ENCODE data around the gene ANKFY1.
A peak's percentile ranks its signal among the peaks of the same experiment; 100 is the strongest.

ANKFY1 gene, protein sequence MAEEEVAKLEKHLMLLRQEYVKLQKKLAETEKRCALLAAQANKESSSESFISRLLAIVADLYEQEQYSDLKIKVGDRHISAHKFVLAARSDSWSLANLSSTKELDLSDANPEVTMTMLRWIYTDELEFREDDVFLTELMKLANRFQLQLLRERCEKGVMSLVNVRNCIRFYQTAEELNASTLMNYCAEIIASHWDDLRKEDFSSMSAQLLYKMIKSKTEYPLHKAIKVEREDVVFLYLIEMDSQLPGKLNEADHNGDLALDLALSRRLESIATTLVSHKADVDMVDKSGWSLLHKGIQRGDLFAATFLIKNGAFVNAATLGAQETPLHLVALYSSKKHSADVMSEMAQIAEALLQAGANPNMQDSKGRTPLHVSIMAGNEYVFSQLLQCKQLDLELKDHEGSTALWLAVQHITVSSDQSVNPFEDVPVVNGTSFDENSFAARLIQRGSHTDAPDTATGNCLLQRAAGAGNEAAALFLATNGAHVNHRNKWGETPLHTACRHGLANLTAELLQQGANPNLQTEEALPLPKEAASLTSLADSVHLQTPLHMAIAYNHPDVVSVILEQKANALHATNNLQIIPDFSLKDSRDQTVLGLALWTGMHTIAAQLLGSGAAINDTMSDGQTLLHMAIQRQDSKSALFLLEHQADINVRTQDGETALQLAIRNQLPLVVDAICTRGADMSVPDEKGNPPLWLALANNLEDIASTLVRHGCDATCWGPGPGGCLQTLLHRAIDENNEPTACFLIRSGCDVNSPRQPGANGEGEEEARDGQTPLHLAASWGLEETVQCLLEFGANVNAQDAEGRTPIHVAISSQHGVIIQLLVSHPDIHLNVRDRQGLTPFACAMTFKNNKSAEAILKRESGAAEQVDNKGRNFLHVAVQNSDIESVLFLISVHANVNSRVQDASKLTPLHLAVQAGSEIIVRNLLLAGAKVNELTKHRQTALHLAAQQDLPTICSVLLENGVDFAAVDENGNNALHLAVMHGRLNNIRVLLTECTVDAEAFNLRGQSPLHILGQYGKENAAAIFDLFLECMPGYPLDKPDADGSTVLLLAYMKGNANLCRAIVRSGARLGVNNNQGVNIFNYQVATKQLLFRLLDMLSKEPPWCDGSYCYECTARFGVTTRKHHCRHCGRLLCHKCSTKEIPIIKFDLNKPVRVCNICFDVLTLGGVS

DNA sequence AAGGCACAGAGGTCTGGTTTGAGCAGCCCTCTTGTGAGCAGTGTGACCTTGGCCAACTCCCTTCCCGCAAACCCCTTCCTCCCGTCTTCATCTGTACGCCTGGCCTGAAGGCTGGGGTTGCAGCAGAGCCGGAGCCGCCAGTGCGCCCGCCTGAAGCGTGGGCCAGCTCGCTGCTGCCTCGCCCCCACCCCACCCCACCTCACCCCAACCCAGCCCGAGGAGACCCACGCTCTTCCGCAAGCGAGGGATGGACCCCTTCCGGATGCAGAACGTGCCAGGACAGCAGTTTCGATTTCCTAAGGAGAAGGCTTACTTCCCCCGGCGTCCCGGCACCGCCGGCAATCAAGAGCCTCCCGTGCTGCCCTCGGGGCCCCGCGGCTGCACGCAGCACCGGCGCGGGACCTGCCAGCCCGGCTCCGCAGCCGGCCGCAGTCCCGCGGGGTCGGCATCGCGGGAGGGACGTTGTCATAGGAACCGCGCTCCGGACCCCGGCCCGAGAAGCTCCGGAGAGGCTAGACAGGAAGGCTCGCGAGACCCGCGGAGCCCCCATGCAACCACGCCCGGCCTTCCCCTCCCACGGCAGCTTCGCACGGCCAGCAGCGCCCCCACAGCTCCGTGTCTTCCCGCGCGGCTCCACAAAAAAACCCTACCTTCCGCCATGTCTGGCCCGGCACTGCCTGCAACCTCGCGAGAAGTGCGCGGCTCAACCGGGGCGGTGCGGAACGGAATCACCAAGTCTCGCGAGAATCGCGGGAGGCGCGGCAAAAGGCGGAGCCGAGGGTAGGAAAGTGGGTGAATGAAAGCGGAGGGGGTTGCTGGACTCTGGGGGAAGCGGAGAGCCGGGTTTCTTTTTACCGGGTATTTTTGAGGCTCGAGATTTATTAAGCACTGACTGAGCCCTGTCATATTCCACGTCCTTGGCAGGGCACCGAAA, at the start of gene ANKFY1:
ANKFY1 (minus strand) TSS at position 698 of the 934 bp plus-strand sequence; CDS start at position 660, 38 bp downstream.
- ATAC-seq = peak; percentile 97
- Mint-ChIP-seq H3K36me3 (peaks cover 27% of the 10 kb centered on the region), H3K4me1 (peaks cover 43% of the 10 kb centered on the region), H3K27ac (peak within 1 kb of the TSS; percentile 98), H3K9me3 (peaks cover 4% of the 10 kb centered on the region), H3K4me3 (peak within 1 kb of the TSS; percentile 95)
- DNase-seq (ENCODE audit: low spot score in 2 of 2) = peak; percentile 99

DNA sequence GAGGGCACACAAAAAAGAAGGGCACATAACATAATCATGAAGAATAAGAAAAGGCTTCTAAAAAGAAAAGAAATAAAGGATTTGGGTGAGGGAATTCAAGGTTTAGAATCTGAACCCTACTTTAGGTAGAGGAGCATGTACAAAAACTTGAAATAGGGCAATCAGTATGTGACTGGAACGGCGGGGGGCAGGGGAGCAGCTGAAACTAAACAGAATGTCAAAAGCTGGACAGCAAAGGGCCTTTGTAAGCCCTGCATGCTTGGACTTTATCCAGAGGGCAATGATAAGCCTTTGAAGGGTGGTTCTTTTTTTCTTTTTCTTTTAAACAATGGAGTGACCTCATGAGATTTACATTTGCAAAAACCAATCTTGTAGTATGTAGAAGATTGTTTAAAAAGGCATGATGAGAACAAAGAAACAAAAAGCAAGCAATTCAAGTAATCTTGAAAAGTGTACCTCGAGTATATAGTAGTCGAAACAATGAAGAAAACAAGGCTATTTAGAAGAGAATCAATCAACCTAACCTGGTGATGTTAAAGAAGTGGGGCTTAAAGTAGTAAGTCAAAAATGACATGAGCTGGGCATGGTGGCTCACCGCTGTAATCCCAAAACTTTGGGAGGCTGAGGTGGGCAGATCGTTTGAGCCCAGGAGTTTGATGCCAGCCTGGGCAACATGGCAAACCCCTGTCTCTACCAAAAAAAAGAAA, 46.7 kb upstream of the ANKFY1 start:
- ATAC-seq (no peak), DNase-seq (ENCODE audit: low spot score in 2 of 2) (no peak)
- Mint-ChIP-seq H3K4me1 (peaks cover 66% of the 10 kb centered on the region), H3K9me3 (no peaks in the 10 kb centered on the region), H3K36me3 (peaks cover 14% of the 10 kb centered on the region), H3K4me3 (no peak overlapping the region), H3K27ac (peak overlapping the region; percentile 77)

DNA sequence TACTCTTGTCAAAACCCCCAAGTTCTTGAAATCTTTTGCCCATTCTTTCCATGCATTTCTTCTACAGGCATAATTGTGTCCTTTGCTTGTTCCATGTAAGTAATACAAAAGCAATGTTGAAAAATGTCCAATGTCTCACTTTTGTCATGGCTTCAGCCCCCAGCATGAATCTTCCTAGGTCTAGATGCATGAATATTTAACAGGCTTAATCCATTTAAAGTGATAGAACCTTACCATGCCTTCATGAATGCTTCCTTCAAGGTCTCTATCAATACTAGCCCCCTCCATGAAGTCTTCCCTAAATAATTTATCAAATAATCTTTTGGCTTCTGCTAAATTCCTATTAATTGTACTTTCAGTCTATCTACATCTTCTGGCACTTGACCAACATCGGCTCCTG, 46.1 kb upstream of the ANKFY1 start:
- Mint-ChIP-seq H3K27ac (peak overlapping the region; percentile 77), H3K4me3 (no peak overlapping the region), H3K9me3 (no peaks in the 10 kb centered on the region), H3K36me3 (peaks cover 20% of the 10 kb centered on the region), H3K4me1 (peaks cover 68% of the 10 kb centered on the region)
- no peak for ATAC-seq
- no peak for DNase-seq (ENCODE audit: low spot score in 2 of 2)

DNA sequence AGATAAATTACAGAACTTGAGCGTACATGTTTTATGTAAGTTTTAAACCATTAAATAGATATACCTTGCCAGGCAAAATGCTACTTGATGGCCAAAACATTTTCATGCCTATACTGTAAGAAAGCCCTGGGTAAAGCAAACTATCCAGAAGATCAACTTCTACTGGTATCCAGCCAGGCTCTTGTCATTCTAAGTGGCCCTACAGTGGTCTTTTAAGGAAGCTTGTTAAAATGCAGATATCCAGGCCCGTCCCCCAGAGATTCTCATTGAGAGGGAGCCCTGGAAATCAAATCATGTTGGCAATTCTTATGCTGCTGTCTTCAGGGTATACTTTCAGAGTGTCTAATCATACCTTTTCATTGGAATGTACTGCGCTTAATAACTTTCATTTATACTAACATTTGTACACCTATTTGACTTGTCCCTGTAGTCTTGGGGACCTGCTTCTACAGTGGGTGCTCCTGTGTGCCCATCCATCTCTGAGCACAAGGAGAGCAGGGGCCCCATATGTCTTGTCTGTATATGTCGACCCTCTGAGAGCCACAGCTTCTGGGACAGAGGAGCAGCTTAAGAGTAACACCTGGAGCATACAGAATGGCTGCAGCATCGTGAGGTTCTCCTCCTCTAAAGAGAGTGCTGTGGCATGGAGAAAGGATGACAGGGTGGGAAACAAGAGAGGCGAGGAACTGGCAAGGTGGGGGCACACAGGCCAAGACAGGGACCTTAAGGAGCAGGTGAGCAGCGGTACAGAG, 43.6 kb upstream of the ANKFY1 start:
- no peak for ATAC-seq
- Mint-ChIP-seq H3K27ac (peak overlapping the region; percentile 56), H3K4me3 (no peak overlapping the region), H3K36me3 (peaks cover 41% of the 10 kb centered on the region), H3K9me3 (no peaks in the 10 kb centered on the region), H3K4me1 (peaks cover 43% of the 10 kb centered on the region)
- DNase-seq (ENCODE audit: low spot score in 2 of 2) = no peak

DNA sequence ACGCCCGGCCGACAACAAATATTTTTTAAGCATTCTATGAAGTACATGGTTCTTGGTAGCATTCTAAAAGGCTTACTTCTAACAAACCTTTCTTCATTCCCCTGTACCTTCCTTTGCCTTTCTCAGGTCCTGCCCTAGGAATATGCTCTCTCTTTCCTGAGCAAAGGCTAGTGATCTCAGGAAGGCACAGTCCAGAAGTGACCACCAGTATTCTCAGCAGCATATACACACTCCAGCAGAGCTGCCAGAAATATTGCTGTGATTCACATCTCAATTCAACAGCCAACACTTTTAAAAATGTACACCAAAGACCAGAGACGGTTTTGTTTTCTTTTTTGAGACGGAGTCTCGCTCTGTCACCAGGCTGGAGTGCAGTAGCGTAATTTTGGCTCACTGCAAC, 41.4 kb upstream of the ANKFY1 start:
- H3K4me1 Mint-ChIP-seq = peaks cover 34% of the 10 kb centered on the region
- no peak for DNase-seq (ENCODE audit: low spot score in 2 of 2)
- H3K27ac Mint-ChIP-seq = no peak overlapping the region
- no peak for ATAC-seq
- H3K4me3 Mint-ChIP-seq = no peak overlapping the region
- peaks cover 60% of the 10 kb centered on the region for H3K36me3 Mint-ChIP-seq
- no peaks in the 10 kb centered on the region for H3K9me3 Mint-ChIP-seq

DNA sequence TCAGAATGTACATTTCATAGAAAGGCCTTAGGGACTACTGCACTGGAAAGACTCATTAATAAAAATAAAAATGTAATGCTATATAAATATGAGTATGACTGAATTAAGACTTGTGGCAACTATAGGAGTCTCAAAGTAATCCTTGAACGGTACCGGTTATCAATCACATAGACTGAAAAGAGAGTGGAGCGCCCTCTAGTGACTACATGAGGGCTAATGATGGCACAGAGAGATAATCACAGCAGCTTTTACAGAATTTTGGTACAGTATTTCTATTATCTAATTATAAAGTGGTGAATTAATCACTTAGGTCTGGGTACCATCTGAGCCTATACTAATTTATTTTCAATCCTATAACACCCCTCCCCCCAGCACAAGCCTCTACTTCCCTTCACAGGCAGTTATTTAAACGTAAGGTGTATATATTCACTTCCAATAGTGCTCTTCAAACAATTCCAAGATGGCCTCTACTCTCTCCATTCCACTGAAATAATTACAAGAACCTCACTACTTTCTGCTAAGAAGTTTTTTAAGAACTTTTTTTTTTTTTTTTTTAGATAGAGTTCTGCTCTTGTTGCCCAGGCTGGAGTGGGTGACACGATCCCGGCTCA, 40.7 kb upstream of the ANKFY1 start:
- Mint-ChIP-seq H3K4me3 (no peak overlapping the region), H3K27ac (no peak overlapping the region), H3K36me3 (peaks cover 65% of the 10 kb centered on the region), H3K4me1 (peaks cover 27% of the 10 kb centered on the region), H3K9me3 (no peaks in the 10 kb centered on the region)
- peak; percentile 40 to 67 for DNase-seq (ENCODE audit: low spot score in 2 of 2)
- peak; percentile 89 for ATAC-seq

DNA sequence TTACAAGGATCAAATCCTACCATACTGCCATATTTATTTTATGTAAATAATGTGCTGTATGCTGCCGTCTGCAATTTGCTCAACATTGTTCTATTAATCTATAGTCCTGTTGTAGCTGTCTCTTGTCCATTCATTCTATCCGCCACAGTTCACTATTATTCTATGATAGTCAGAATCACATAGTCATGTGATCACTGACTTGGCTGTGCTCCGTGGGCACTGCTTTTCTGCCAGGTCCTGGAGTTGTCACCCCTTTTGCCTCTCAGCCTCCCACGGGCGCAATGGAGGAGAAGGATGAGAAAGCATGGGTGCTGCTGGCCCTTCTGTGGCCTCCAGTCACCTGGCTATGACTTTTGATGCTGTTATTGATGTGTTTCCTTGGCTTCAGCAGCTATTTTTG, 37.3 kb upstream of the ANKFY1 start:
- peaks cover 69% of the 10 kb centered on the region for H3K36me3 Mint-ChIP-seq
- no peak overlapping the region for H3K27ac Mint-ChIP-seq
- no peak for DNase-seq (ENCODE audit: low spot score in 2 of 2)
- H3K4me3 Mint-ChIP-seq = no peak overlapping the region
- ATAC-seq = no peak
- H3K4me1 Mint-ChIP-seq = peaks cover 20% of the 10 kb centered on the region
- no peaks in the 10 kb centered on the region for H3K9me3 Mint-ChIP-seq

DNA sequence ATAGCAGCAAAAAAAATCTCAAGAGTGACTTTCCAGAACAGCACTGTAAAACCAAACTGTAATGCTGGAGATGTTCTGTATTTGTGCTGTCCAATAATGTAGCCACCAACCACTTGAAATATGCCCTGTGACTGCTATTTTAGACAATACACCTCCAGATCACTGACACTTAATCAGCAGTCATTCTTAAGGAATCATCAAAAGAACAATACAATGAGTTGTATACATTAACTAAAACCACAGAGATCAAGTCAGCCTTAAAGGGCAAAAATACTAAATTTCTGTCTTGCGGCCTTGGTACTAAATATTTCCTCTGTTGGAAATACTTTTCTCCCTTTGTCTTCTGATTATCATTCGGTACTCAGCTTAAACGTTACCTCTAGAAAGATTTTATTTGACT, 33.6 kb upstream of the ANKFY1 start:
- DNase-seq (ENCODE audit: low spot score in 2 of 2) (no peak), ATAC-seq (no peak)
- Mint-ChIP-seq H3K4me3 (no peak overlapping the region), H3K36me3 (peaks cover 57% of the 10 kb centered on the region), H3K27ac (peak overlapping the region; percentile 1), H3K4me1 (peaks cover 15% of the 10 kb centered on the region), H3K9me3 (no peaks in the 10 kb centered on the region)

DNA sequence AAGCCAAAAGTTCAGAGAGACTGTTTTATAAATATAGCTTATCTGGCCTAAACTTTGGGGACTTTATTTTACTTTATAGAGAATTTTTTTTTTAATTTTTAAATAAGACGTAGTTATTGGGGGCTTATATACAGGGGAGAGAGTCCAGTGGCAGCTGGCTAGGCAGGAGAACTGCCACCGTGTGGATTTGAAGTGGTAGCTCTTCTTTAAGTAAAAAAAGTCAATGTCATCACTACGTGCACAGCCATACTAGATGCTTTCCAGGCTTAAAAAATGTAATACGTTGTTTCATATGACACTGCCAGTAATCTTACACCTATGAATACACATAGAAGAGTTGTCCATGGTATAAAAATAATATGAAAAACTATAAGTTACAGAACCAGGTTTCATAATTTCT, 31.9 kb upstream of the ANKFY1 start:
- ATAC-seq = no peak
- Mint-ChIP-seq H3K36me3 (peaks cover 56% of the 10 kb centered on the region), H3K4me3 (no peak overlapping the region), H3K9me3 (no peaks in the 10 kb centered on the region), H3K4me1 (peaks cover 6% of the 10 kb centered on the region), H3K27ac (no peak overlapping the region)
- no peak for DNase-seq (ENCODE audit: low spot score in 2 of 2)

DNA sequence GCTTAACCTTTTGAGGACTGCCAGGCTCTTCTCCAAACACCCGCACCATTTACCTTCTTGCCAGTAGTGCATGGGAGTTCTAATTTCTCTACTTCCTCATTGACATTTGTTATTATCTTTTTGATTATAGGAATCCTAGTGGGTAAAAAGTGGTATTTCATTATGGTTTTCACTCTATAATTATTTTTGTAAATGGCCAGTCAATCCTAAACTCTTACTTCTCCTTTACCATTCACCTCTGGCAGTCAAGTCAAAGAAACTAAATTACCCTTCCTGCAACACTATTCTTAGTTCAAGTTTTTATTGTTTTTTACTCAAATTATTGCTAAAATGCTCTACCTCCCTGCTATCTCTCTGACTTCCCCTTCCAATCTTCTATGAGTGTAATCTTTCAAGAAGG, 29.8 kb upstream of the ANKFY1 start:
- peaks cover 66% of the 10 kb centered on the region for H3K36me3 Mint-ChIP-seq

DNA sequence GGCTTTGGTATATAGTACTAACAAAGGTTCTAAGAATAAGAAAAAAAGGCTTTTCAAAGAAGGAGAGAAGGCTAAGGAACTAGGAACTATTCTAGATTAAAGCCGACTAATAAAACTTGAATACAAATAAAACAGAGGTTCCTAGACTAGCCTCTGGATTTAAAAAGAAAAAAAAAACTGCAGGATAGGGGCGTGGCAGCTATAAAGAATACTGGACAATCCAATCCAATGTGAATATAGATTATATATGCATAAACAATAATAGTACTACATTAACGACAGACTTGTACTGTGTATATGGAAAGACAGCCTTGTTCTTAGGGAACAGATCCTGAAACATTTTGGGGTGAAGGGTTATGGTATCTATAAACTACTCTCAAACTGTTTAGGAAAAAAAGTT, 23.9 kb upstream of the ANKFY1 start:
- H3K4me3 Mint-ChIP-seq = no peak overlapping the region
- H3K4me1 Mint-ChIP-seq = no peaks in the 10 kb centered on the region
- DNase-seq (ENCODE audit: low spot score in 2 of 2) (no peak), ATAC-seq (no peak)
- no peaks in the 10 kb centered on the region for H3K9me3 Mint-ChIP-seq
- peaks cover 85% of the 10 kb centered on the region for H3K36me3 Mint-ChIP-seq
- no peak overlapping the region for H3K27ac Mint-ChIP-seq

More for the DNA sequence above, 29.8 kb upstream of the ANKFY1 start:
- peaks cover 6% of the 10 kb centered on the region for H3K4me1 Mint-ChIP-seq
- ATAC-seq (no peak), DNase-seq (ENCODE audit: low spot score in 2 of 2) (no peak)
- peak overlapping the region; percentile 1 for H3K27ac Mint-ChIP-seq
- no peaks in the 10 kb centered on the region for H3K9me3 Mint-ChIP-seq
- H3K4me3 Mint-ChIP-seq = no peak overlapping the region

DNA sequence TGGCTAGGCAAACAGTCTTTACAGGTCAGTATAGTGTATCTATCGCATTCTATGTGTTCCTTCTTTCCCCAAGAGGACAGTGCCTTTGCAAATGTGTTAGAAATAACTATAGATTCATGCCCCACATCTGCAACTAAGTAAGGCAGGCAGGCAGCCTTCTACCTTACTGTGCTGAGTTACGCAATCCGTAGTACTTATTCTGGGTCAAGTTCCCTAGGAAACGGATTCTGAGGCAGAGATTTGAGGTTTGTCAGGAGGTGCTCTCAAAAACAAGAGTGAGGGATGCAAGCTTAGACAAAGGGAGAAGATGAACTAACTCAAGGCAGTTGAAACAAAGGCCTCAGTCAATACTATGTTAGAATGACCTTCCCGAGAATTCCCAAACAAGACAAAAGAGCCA, 12.7 kb upstream of the ANKFY1 start:
- DNase-seq (ENCODE audit: low spot score in 2 of 2) = no peak
- Mint-ChIP-seq H3K27ac (peak overlapping the region; percentile 58), H3K4me1 (peaks cover 13% of the 10 kb centered on the region), H3K36me3 (peaks cover 75% of the 10 kb centered on the region), H3K9me3 (no peaks in the 10 kb centered on the region), H3K4me3 (no peak overlapping the region)
- ATAC-seq = no peak

DNA sequence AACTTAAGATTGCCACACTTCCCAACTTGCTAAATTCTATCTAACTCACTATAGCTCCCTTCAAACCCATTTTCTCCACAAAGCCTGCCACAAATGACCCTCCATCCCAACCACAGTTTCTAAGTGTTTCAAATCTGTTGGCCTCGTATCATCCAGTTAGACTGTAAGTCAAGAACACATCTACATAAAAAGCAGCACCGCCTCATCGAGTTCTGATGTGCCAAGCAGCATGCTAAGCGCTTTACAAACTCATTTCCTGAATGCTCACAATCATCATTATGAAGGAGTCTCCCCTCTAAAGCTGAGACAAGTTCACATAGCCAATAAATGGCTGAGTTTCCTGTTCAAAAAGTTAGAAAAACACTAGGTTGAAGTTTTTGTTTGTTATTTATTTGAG, 9.2 kb upstream of the ANKFY1 start:
- peaks cover 13% of the 10 kb centered on the region for H3K4me1 Mint-ChIP-seq
- DNase-seq (ENCODE audit: low spot score in 2 of 2) = no peak
- no peak for ATAC-seq
- H3K36me3 Mint-ChIP-seq = peaks cover 64% of the 10 kb centered on the region
- no peak overlapping the region for H3K4me3 Mint-ChIP-seq
- peak overlapping the region; percentile 13 for H3K27ac Mint-ChIP-seq
- no peaks in the 10 kb centered on the region for H3K9me3 Mint-ChIP-seq
